Breast epithelium (tissue), 4 donors: Measurements from ENCODE around the gene MPHOSPH9. TPM values are rescaled to one million over a fixed set of nuclear protein-coding genes. Genes with fewer than 3 reads are reported as not detected.
A peak's percentile ranks its signal among the peaks of the same experiment; 100 is the strongest.
"Not testable (repeated sequence)": the region's sequence is repeated elsewhere in the genome, so short reads cannot be mapped to it uniquely, and the experiment has no call there.

Experiments used
- DNase-seq, 2 donors: peaks; one replicate each; pipeline ENCODE4 v3.0.0-alpha.2; 2019; ENCODE audit warnings: low spot score in 2 of 2
- H3K27ac ChIP-seq, 2 donors: fragments of 200-600 bp; sonication (generic) in 1 of 2; one replicate each; pipeline ENCODE4 v1.5.1; 2016 to 2019; ENCODE audit warnings: mild to moderate bottlenecking in 1 of 2
- H3K27me3 ChIP-seq, 2 donors: fragments of 200-600 bp; sonication (generic) in 1 of 2; one replicate each; pipeline versions ENCODE4 v1.5.1 to v1.6.0; 2017 to 2019; ENCODE audit warnings: control low read depth in 1 of 2, mild to moderate bottlenecking in 1 of 2
- H3K36me3 ChIP-seq: fragments of 200-600 bp; one replicate; pipeline ENCODE4 v1.5.1; 2019
- H3K4me1 ChIP-seq, 2 donors: fragments of 200-600 bp; sonication (generic); one replicate each; pipeline ENCODE4 v1.5.1; 2016 to 2019; ENCODE audit warnings: control low read depth in 1 of 2
- H3K4me3 ChIP-seq, 3 donors: fragments of 200-600 bp; sonication (generic); 1 replicate in 2 of 3; 2 replicates in 1 of 3; pipeline ENCODE4 v1.5.1; 2016 to 2019; ENCODE audit warnings: mild to moderate bottlenecking in 3 of 3, moderate library complexity in 2 of 3
- H3K9me3 ChIP-seq, 2 donors: fragments of 200-600 bp; sonication (generic) in 1 of 2; one replicate each; pipeline ENCODE4 v1.5.1; 2016 to 2019; ENCODE audit warnings: control low read depth in 1 of 2
- CTCF ChIP-seq, 3 donors: fragments of 450-650 bp; IDR thresholded peaks; one replicate each; pipeline ENCODE4 v1.5.1; 2016 to 2017; ENCODE audit warnings: antibody characterized with exemption in 3 of 3, mild to moderate bottlenecking in 3 of 3, moderate library complexity in 3 of 3
- POLR2A ChIP-seq: fragments of 450-650 bp; IDR thresholded peaks from one replicate; pipeline ENCODE4 v1.6.1; 2016; ENCODE audit warnings: antibody characterized with exemption, mild to moderate bottlenecking, moderate library complexity
- POLR2AphosphoS5 ChIP-seq, 3 donors: sonication (generic); formaldehyde crosslinking; IDR thresholded peaks; one replicate each; pipeline ENCODE4 v1.6.1; 2017; ENCODE audit warnings: antibody characterized with exemption in 3 of 3
- intact Hi-C: fragments of 100-400 bp; cut with DNase I; formaldehyde crosslinking; loops from one replicate; pipeline ENCODE4 v1.15.1; 2023; ENCODE audit warnings: low total_unique reads
- total RNA-seq, 3 donors: library from RNA; depleted of rRNA; stranded (reverse); fragments of >200 nt; gene quantifications; one replicate each; pipeline ENCODE4 v1.1.0, GENCODE V29; 2016

MPHOSPH9 gene
- total RNA-seq, 3 donors from 2014 or later, result 19.0 to 28.6 (median 21.7) TPM

- Histone ChIP-seq H3K4me1 (no peaks in the 10 kb centered on the region), H3K27ac (no peak overlapping the region), H3K27me3 (no peaks in the 10 kb centered on the region), H3K4me3 (no peak overlapping the region), H3K36me3 (no peaks in the 10 kb centered on the region), H3K9me3 (no peaks in the 10 kb centered on the region)
- intact Hi-C loops, result no loop called here
- peak in 1 of 2 donors; percentile 17 for DNase-seq
- TF ChIP-seq POLR2AphosphoS5 (IDR thresholded peaks at IDR 0.05), result no peak
- TF ChIP-seq CTCF (IDR thresholded peaks at IDR 0.05), result no peak
- no peak for TF ChIP-seq POLR2A
Measured at GRCh38 chr12:123223241-123223668, 9.7 kb downstream of the MPHOSPH9 start.

DNA sequence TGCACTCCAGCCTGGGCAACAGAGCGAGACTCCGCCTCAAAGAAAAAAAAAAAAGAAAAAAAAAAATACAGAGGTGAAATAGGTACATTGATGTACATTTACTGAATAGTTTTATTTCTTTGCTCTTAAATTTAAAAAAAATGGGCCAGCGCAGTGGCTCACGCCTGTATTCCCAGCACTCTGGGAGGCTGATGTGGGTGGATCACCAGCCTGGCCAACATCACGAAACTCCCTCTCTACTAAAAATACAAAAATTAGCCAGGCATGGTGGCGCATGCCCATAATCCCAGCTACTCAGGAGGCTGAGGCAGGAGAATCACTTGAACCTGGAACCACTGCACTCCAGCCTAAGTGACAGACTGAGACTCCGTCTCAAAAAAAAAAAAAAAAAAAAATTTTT is 25.1 kb downstream of the MPHOSPH9 start:
- H3K9me3 ChIP-seq, H3K36me3 ChIP-seq, H3K27ac ChIP-seq, DNase-seq, H3K4me3 ChIP-seq, H3K4me1 ChIP-seq, intact Hi-C loops, H3K27me3 ChIP-seq: not testable (repeated sequence)

DNA sequence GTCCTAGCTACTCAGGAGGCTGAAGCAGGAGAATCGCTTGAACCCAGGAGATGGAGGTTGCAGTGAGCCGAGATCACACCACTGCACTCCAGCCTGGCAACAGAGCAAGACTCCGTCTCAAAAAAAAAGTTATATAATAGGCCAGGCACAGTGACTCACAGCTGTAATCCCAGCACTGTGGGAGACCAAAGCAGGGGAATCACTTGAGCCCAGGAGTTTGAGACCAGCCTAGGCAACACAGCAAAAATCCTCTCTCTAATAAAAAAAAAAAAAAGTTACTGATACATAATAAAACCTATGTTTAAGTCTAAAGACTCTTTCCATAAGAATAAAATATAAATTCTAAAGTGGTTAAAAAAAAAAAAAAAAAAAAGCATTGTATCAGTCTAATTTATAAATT is 26.1 kb downstream of the MPHOSPH9 start:
- H3K4me3 ChIP-seq, intact Hi-C loops, DNase-seq, H3K27me3 ChIP-seq, H3K9me3 ChIP-seq, H3K27ac ChIP-seq, H3K4me1 ChIP-seq, H3K36me3 ChIP-seq: not testable (repeated sequence)

GRCh38 chr12:123200414-123200813 is 32.5 kb downstream of the MPHOSPH9 start:
- Histone ChIP-seq H3K4me3 (no peak overlapping the region), H3K36me3 (no peaks in the 10 kb centered on the region), H3K4me1 (no peaks in the 10 kb centered on the region), H3K27me3 (no peaks in the 10 kb centered on the region), H3K27ac (no peak overlapping the region), H3K9me3 (no peaks in the 10 kb centered on the region)
- DNase-seq, result no peak
- TF ChIP-seq CTCF (IDR thresholded peaks at IDR 0.05), result no peak
- no peak for TF ChIP-seq POLR2A
- no peak for TF ChIP-seq POLR2AphosphoS5 (IDR thresholded peaks at IDR 0.05)
- intact Hi-C loops, result no loop called here

GRCh38 chr12:123199936-123200335 is 33.0 kb downstream of the MPHOSPH9 start:
- no peak overlapping the region for H3K27ac ChIP-seq
- no peaks in the 10 kb centered on the region for H3K4me1 ChIP-seq
- DNase-seq, result no peak
- intact Hi-C loops, result no loop called here
- no peaks in the 10 kb centered on the region for H3K36me3 ChIP-seq
- no peaks in the 10 kb centered on the region for H3K9me3 ChIP-seq
- no peak overlapping the region for H3K4me3 ChIP-seq
- H3K27me3 ChIP-seq, result no peaks in the 10 kb centered on the region
- TF ChIP-seq CTCF (IDR thresholded peaks at IDR 0.05) (no peak), POLR2A (no peak), POLR2AphosphoS5 (IDR thresholded peaks at IDR 0.05) (no peak)

DNA sequence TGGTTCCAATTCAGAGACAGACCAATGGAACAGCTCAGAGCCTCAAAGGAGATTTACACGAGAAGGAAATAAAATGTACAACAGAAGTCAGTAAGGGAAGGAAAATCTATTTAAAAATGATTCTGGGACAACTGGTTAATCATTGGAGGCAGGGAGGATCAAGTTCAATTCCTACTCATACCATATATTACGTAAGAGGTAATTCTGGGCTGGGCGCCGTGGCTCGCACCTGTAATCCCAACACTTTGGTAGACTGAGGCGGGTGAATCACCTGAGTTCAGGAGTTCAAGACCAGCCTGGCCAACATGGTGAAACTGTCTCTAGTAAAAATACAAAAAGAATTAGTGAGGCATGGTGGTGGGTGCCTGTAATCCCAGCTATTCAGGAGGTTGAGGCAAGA is 45.3 kb downstream of the MPHOSPH9 start:
- no peaks in the 10 kb centered on the region for H3K4me1 ChIP-seq
- TF ChIP-seq CTCF (IDR thresholded peaks at IDR 0.05), result no peak
- TF ChIP-seq POLR2AphosphoS5 (IDR thresholded peaks at IDR 0.05), result no peak
- TF ChIP-seq POLR2A, result no peak
- H3K27ac ChIP-seq, result no peak overlapping the region
- no peaks in the 10 kb centered on the region for H3K36me3 ChIP-seq
- DNase-seq, result no peak
- intact Hi-C loops, result no loop called here
- no peaks in the 10 kb centered on the region for H3K27me3 ChIP-seq
- H3K4me3 ChIP-seq, result no peak overlapping the region
- no peaks in the 10 kb centered on the region for H3K9me3 ChIP-seq
